ENCODE results near the gene LACTBL1. TPM values are rescaled to one million over a fixed set of nuclear protein-coding genes. Genes with fewer than 3 reads are reported as not detected.
A peak's percentile ranks its signal among the peaks of the same experiment; 100 is the strongest.

LACTBL1 gene
- total RNA-seq, 8 experiments from 2014 or later: 0.13 TPM; not detected in 7

DNA sequence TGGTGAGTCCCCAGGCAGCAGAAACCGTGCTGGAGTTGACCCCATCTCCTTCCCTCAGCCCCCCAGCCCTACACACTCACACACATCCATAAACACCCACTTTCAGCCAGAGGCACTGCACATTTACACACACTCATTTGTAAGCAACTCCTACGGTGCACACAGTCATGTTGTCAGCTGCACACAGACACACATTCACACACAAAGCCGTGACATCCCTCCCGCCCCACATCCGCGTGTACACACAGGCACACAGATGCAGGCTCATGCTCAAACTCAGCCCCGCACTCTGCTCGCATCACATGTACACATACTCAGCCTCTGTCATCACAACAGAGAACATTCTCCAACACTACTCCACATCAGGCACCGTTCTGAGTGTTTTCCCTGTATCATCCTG lies 47.6 kb downstream of the LACTBL1 start:
- WGBS, 10 experiments: 0 to 100% (median 73%) methylated on average over 1 to 8 of the region's 9 CpGs; no CpG with 5 or more reads in 1 of the 10 experiments
- H3K27ac ChIP-seq: no peak overlapping the region
- ATAC-seq (replicated peaks in 6 of 8): peak in 3 of 8 experiments; percentile 19 to 44 (median 32)
- in situ Hi-C loops (cut with MboI; ENCODE audit: low pct_unique_long_range_greater_than_20kb in 2 of 9, low sequenced_read_pairs in 9 of 9, unreplicated experiment in 9 of 9): no loop called here
- no peak overlapping the region for H3K4me3 ChIP-seq
- peaks cover 0 to 4% of the 10 kb centered on the region in 2 donors for H3K4me1 ChIP-seq (replicated peaks in 1 of 2)

DNA sequence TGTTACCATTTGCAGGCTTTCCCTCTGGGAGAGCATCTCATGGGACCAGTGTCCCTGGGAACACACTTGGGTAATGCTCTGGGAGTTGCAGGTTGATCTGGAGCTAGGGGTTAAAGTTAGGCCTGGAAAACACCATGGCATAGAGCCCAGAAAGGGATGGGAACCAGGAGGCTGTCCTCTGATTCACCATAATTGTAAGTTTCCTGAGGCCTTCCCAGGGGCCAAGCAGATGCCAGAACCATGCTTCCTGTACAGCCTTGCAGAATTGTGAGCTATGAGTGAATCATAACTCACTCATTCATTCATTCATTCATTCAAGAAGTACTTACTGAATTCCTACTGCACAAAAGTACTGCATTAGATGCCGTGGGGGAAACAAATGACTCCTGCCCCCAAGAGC lies 50.0 kb downstream of the LACTBL1 start:
- in situ Hi-C loops (cut with MboI; ENCODE audit: low pct_unique_long_range_greater_than_20kb in 2 of 9, low sequenced_read_pairs in 9 of 9, unreplicated experiment in 9 of 9): no loop called here
- Histone ChIP-seq H3K27ac (no peak overlapping the region), H3K4me3 (no peak overlapping the region), H3K4me1 (replicated peaks in 1 of 2) (peaks cover 0 to 4% of the 10 kb centered on the region in 2 donors)
- WGBS, 10 experiments: 73 to 100% (median 80%) methylated on average over 1 of the region's 1 CpG; no CpG with 5 or more reads in 5 of the 10 experiments
- ATAC-seq (replicated peaks in 6 of 8): no peak

DNA sequence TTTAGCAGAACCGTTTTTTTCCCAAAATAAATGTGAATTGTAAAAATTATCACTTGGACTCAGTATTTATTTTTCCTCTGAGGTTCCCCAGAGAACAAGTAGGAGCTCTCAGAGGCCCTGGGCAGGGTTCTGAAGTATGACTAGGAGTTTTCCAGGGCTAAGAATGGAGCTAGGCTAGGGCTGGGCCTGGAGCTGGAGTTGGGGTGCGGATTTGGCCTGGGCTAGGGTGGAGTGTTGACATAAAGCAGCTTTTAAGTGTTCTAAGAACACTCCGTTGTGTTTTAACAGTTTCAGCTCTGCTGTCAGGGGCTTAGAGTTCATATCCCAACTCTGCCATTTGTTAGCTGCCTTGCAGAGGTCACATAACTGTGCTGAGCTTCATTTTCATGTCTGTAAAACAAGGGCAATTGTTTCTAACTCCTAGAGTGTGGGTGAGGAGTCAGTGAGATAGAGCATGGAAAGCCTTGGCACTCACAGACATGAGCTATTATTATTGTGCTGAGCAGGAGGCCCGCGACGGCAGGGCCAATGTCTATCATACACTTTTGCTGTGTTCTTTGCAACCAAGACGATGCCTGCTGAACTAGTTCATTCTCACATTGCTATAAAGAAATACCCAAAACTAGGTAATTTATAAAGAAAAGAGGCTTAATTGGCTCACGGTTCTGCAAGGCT lies 51.1 kb downstream of the LACTBL1 start:
- 0 to 83% (median 63%) methylated on average over 1 to 8 of the region's 8 CpGs; no CpG with 5 or more reads in 1 of the 10 experiments for WGBS, 10 experiments
- H3K27ac ChIP-seq: no peak overlapping the region
- peaks cover 0 to 4% of the 10 kb centered on the region in 2 donors for H3K4me1 ChIP-seq (replicated peaks in 1 of 2)
- ATAC-seq (replicated peaks in 6 of 8): peak in 2 of 8 experiments; percentile 53 to 63
- in situ Hi-C loops (cut with MboI; ENCODE audit: low pct_unique_long_range_greater_than_20kb in 2 of 9, low sequenced_read_pairs in 9 of 9, unreplicated experiment in 9 of 9): no loop called here
- no peak overlapping the region for H3K4me3 ChIP-seq

DNA sequence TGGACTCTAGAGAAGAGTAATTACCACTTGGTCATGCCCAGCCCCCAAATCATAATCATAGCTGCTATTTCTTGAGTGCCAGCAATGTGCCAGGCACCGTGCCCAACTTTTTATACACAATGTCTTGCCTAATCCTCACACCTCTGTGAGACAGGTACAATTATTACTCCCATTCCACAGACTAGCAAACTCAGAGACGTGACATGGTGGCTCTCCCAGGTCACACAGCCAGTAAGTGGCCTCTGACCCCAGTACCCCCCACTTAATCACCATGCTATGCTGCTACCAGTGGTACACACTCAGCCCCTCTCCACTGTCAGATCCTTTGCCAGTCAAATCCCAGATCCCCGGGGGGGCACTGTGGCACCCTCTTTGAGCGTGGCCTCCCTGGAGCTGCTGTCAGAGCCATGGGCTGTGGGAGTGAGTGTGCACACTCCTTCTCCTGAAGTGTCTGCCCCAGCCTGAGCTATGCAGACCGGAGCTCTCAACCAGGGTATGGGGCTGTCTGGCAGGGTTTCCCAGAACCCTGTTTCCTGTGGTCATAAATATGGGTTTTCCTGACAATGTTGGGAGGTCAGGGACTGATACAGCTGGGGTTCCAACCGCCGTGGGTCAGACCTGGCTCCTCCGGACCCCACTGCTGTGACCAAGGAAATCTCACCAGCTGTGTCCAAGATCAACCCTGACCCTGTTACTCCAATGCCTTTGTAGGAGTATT lies 51.8 kb downstream of the LACTBL1 start:
- ATAC-seq (replicated peaks in 6 of 8): peak in 1 of 8 experiments; percentile 29
- no peak overlapping the region for H3K27ac ChIP-seq
- in situ Hi-C loops (cut with MboI; ENCODE audit: low pct_unique_long_range_greater_than_20kb in 2 of 9, low sequenced_read_pairs in 9 of 9, unreplicated experiment in 9 of 9): no loop called here
- no peak overlapping the region for H3K4me3 ChIP-seq
- WGBS, 10 experiments: 60 to 100% (median 85%) methylated on average over 1 to 5 of the region's 8 CpGs; no CpG with 5 or more reads in 5 of the 10 experiments
- H3K4me1 ChIP-seq (replicated peaks in 1 of 2): peaks cover 3 to 7% of the 10 kb centered on the region in 2 donors

DNA sequence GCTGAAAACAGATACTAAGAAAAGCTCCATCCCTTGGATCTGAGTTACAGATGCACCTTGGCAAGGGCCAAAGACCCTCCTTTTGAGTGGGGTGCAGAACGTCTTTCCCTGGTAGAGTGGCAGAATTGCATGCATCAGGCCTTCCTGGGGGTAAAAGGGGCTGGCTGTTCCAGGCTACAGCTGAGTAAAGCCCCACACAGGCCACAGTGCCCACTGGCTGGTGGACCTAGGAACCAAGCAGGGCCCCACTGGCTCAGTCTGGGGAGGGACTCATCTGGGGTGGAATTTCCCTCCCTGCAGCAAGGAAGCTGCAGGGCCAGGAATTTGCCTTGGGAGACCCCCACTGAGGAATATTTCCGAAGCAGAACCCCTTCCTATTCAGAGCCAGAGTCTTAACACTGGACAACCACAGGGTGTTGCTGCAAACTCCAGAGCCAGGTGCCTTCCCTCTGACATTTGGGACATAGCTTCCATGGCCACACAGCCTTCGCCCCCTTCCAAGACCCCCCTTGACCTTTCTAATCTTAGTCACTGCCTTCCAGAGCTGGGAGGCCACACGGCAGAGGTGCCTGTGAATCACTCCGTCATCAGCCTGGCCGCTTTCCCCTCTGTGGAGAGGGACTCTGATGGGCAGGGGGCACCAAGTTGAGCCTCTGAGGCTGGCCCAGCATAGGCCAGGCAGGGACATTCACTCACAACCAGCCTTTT lies 52.5 kb downstream of the LACTBL1 start:
- WGBS, 10 experiments: 0 to 75% (median 69%) methylated on average over 1 to 5 of the region's 6 CpGs; no CpG with 5 or more reads in 2 of the 10 experiments
- ATAC-seq (replicated peaks in 6 of 8): no peak
- in situ Hi-C loops (cut with MboI; ENCODE audit: low pct_unique_long_range_greater_than_20kb in 2 of 9, low sequenced_read_pairs in 9 of 9, unreplicated experiment in 9 of 9): no loop called here
- Histone ChIP-seq H3K4me1 (replicated peaks in 1 of 2) (peaks cover 10% of the 10 kb centered on the region in 2 donors), H3K27ac (no peak overlapping the region), H3K4me3 (no peak overlapping the region)

DNA sequence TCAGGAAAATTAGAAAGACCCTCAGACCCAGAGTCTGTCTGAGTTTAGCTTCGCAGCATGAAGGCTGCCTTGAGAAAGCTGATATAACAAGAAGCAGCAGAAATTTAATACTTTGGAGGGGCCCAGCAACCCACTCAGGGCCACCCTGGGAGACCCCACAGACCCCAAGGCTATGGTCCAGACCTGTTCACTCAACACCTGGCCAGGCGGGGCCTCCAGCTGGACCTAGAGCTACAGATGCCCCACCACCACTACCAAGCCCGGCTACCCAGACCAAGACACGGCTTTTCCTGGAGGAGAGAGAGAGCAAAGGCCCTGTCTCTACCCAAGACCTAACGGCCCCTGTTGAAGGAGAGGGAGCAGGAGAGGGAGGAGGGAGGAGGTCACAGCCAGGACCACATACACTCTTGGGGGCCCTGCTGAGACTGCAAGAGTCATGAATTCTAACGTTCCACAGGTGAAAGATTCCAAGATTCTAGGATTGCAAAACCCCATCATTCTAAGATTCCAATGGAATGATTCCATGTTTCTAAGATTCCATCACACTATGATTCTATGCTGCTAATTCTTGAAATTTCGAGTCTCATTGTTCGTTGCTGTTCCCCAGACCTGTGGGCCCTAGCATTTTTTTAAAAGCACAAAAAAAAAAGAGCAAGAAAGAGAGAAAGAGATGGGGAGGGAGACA lies 53.2 kb downstream of the LACTBL1 start:
- peaks cover 10% of the 10 kb centered on the region in 2 donors for H3K4me1 ChIP-seq (replicated peaks in 1 of 2)
- in situ Hi-C loops (cut with MboI; ENCODE audit: low pct_unique_long_range_greater_than_20kb in 2 of 9, low sequenced_read_pairs in 9 of 9, unreplicated experiment in 9 of 9): no loop called here
- H3K27ac ChIP-seq: no peak overlapping the region
- no peak for ATAC-seq (replicated peaks in 6 of 8)
- H3K4me3 ChIP-seq: no peak overlapping the region
- 30 to 100% (median 69%) methylated on average over 1 to 7 of the region's 8 CpGs; no CpG with 5 or more reads in 5 of the 10 experiments for WGBS, 10 experiments

DNA sequence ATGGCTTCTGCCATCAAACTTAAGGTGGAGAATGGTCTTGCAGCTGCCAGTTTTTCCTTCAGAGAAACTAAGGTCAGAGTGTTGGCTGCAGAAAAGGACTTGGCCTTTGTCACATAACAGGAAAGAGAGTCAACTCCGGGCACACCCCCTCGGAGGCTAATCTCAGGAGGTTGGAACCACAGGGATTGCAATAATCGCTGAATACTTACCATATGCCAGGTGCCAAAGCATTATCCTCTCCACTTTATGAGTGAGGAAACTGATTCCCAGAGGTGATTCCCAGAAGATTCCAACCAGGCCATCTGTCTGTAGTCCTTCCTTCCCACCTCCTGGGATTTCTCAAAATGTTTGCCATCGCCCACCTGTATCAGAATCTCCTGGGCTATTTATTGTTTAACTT lies 54.0 kb downstream of the LACTBL1 start:
- WGBS, 10 experiments: 69 to 100% (median 91%) methylated on average over 1 to 4 of the region's 4 CpGs; no CpG with 5 or more reads in 3 of the 10 experiments
- no peak overlapping the region for H3K4me3 ChIP-seq
- H3K4me1 ChIP-seq (replicated peaks in 1 of 2): peaks cover 10% of the 10 kb centered on the region in 2 donors
- ATAC-seq (replicated peaks in 6 of 8): no peak
- H3K27ac ChIP-seq: no peak overlapping the region
- in situ Hi-C loops (cut with MboI; ENCODE audit: low pct_unique_long_range_greater_than_20kb in 2 of 9, low sequenced_read_pairs in 9 of 9, unreplicated experiment in 9 of 9): no loop called here

DNA sequence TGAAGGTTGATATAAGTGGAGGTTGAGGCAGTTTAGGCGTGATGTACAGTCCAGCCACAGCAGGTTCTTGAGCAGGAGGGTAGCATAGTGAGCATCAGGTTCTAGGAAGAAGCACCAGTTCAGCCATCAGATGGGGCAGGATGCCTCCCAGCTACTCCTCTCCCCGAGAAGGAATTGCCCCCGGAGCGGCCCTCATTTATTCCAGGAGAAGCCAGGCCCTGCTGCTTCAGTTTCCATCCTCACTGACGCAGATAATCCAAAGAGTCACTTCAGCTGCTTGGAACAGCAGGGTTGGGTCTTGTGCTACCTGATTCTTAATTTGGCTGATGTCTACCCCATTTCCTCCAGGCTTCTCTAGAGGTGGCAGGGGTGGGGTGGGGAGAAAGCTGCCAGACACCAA lies 54.7 kb downstream of the LACTBL1 start:
- H3K4me3 ChIP-seq: no peak overlapping the region
- peaks cover 10% of the 10 kb centered on the region in 2 donors for H3K4me1 ChIP-seq (replicated peaks in 1 of 2)
- no peak overlapping the region for H3K27ac ChIP-seq
- in situ Hi-C loops (cut with MboI; ENCODE audit: low pct_unique_long_range_greater_than_20kb in 2 of 9, low sequenced_read_pairs in 9 of 9, unreplicated experiment in 9 of 9): no loop called here
- 60 to 100% (median 88%) methylated on average over 1 to 4 of the region's 5 CpGs; no CpG with 5 or more reads in 5 of the 10 experiments for WGBS, 10 experiments
- ATAC-seq (replicated peaks in 6 of 8): no peak

DNA sequence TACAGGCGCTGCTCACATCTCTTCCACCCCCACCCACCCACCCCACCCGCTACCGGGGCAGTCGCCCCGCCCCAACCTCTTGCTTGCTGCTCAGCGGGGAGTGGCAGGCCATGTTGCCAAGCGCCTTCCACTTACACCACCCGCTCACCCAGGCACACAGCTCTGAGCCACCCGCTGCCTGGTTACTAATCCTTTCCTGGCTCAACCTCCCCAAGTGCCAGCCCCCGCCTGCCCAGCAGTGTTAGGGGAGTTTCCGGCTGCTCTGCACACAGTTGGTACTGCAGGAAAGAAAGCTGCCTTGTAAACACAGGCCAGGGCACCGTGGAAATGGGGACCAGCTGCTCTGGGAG lies 56.2 kb downstream of the LACTBL1 start:
- peaks cover 8 to 10% of the 10 kb centered on the region in 2 donors for H3K4me1 ChIP-seq (replicated peaks in 1 of 2)
- WGBS, 10 experiments: 60 to 90% (median 88%) methylated on average over 1 to 5 of the region's 12 CpGs; no CpG with 5 or more reads in 7 of the 10 experiments
- H3K4me3 ChIP-seq: no peak overlapping the region
- peak in 5 of 8 experiments; percentile 47 to 81 (median 57) for ATAC-seq (replicated peaks in 6 of 8)
- in situ Hi-C loops (cut with MboI; ENCODE audit: low pct_unique_long_range_greater_than_20kb in 2 of 9, low sequenced_read_pairs in 9 of 9, unreplicated experiment in 9 of 9): no loop called here
- no peak overlapping the region for H3K27ac ChIP-seq

DNA sequence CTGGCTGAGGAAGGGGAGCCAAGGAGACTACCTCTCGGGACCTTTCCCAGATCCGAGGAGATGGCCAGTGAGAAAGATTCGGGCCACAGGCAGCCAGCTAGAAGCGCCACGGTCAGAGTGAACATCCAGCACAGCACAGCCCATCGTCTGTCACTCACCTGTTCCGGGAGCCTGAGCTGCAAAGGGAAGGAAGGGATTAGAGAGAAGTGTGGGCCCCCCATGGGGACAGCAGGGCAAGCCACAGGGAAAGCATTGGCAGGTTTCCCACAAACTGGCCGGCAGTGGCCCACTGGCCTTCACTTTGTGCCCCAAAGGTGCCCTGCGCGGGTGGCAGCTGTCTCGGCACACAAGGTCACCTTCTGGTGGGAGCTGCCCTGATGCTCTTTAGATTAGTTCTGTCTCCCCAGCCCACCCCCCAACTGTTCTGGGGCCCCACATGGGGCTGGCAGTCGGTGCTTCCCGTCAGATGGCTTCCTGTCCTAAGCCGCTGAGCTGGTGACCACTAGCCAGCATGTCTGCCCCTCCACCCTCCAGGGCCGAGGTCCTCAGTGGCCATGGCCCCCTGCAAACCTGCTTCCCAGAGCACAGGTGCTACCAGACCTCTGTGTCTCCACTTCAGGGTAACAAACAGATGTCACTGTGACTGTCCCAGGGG lies 56.7 kb downstream of the LACTBL1 start:
- no peak overlapping the region for H3K4me3 ChIP-seq
- in situ Hi-C loops (cut with MboI; ENCODE audit: low pct_unique_long_range_greater_than_20kb in 2 of 9, low sequenced_read_pairs in 9 of 9, unreplicated experiment in 9 of 9): no loop called here
- H3K27ac ChIP-seq: no peak overlapping the region
- peaks cover 6 to 10% of the 10 kb centered on the region in 2 donors for H3K4me1 ChIP-seq (replicated peaks in 1 of 2)
- peak in 4 of 8 experiments; percentile 20 to 46 (median 31) for ATAC-seq (replicated peaks in 6 of 8)
- WGBS, 10 experiments: 80 to 100% (median 88%) methylated on average over 1 to 9 of the region's 15 CpGs; no CpG with 5 or more reads in 4 of the 10 experiments

DNA sequence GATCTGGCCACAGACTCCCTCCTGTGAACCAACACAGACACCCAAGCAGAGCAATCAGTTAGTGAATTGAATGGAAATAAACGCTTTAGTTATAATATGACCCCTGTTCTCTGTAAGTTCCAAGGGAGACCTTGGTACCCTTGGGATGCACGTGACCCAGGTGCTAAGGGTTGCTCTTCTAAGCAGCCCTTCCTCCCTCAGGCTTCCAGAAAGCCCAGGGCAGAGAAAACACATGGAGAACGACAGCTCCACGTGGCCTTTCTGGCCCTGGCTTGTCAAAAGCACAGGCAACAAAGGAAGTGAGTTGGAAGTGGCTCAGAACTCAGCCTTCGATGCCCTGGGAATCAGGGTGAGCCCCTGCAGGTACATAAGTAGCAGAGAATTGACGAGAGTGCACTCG lies 57.4 kb downstream of the LACTBL1 start:
- Histone ChIP-seq H3K27ac (no peak overlapping the region), H3K4me3 (no peak overlapping the region), H3K4me1 (replicated peaks in 1 of 2) (peaks cover 6 to 10% of the 10 kb centered on the region in 2 donors)
- WGBS, 10 experiments: 25 to 87% (median 77%) methylated on average over 1 to 6 of the region's 7 CpGs; no CpG with 5 or more reads in 4 of the 10 experiments
- no peak for ATAC-seq (replicated peaks in 6 of 8)
- in situ Hi-C loops (cut with MboI; ENCODE audit: low pct_unique_long_range_greater_than_20kb in 2 of 9, low sequenced_read_pairs in 9 of 9, unreplicated experiment in 9 of 9): no loop called here

DNA sequence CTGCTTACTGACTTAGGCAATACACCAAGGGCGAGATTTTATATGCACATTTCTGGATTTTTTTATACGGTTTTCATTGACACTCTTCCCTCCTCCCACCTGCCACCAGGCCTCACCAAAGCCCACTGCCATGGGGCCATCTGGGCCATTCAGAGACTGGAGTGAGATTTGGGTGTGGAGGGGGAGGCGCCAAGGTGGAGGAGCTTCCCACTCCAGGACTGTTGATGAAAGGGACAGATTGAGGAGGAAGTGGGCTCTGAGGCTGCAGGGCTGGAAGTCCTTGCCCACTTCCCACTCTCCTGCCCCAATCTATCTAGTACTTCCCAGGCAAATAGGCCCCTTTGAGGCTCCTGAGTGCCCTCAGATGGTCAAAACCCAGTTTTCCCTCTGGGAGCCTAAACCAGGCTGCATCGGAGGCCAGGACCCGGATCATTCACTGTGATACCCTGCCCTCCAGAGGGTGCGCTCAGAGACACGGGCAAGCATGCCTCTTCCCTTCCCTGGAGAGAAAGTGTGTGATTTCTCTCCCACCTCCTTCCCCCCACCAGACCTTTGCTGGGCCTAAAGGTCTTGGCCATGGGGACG lies 57.9 kb downstream of the LACTBL1 start:
- 0 to 90% (median 77%) methylated on average over 1 to 7 of the region's 8 CpGs; no CpG with 5 or more reads in 3 of the 10 experiments for WGBS, 10 experiments
- H3K27ac ChIP-seq: no peak overlapping the region
- in situ Hi-C loops (cut with MboI; ENCODE audit: low pct_unique_long_range_greater_than_20kb in 2 of 9, low sequenced_read_pairs in 9 of 9, unreplicated experiment in 9 of 9): no loop called here
- peaks cover 6 to 10% of the 10 kb centered on the region in 2 donors for H3K4me1 ChIP-seq (replicated peaks in 1 of 2)
- no peak overlapping the region for H3K4me3 ChIP-seq
- peak in 1 of 8 experiments; percentile 13 for ATAC-seq (replicated peaks in 6 of 8)

Measured in motor neuron (in vitro differentiated cells).